HUDEP-2 (cell line): ENCODE data around the gene SNX8.

Experiments used
- DNase-seq, 76 experiments: peaks; one replicate each; lab custom pipeline; 2025; ENCODE audit not compliant: unreplicated experiment in 76 of 76; lab: John Stamatoyannopoulos, UW

SNX8 gene

DNA sequence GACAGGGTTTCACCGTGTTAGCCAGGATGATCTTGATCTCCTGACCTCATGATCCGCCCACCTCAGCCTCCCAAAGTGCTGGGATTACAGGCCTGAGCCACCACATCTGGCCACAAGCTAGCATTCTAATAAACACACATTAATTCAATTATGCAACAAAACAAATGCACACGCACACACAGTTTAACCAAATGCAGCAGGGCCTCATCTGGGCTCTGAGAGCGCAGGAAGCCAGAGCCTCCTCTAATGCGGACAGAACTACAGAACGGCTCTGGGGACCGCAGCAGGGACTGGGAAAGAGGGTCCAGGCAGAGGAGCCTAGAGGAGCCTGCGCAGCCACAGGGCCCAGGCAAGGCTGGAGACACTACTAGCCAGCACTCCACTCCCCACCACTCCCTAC is 85.3 kb downstream of the SNX8 start:
- DNase-seq: no peak

DNA sequence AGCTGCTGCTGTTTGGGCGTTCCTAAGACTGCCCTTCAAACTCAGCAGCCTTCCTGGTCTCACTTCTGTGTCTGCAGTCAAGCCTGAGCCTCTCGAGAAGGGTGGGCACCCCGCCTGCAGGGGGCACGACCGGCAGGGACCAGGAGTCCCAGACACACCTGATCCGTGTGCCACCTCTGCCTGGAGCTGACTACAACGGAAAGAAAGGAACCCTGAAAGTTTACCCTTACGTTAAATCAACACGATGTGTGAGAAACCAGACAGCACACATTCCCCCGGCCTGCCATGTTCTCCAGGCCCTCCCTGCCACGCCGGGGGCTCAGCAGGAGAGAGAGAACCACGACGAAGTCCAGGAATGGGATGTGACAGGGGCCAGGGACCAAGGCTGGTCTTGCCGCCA is 86.5 kb downstream of the SNX8 start:
- DNase-seq: no peak

DNA sequence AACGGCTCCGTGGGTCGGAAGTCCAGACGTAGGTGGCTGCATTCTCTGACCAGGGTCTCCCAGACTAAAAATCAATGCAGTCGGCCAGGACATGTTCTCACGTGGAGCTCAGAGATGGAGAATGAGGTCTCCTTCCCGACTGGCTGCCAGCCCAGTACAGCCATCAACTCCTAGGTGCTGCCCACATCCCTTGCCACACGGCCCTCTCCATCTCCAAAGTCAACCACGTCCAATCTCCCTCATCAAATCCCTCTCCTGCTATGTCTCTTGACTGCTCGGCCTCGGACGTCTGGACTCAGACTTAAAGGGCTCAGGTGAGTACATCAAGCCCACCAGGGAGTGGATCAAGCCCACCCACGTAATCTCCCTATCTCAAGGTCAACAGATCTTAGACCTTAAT is 88.4 kb downstream of the SNX8 start:
- DNase-seq: no peak

DNA sequence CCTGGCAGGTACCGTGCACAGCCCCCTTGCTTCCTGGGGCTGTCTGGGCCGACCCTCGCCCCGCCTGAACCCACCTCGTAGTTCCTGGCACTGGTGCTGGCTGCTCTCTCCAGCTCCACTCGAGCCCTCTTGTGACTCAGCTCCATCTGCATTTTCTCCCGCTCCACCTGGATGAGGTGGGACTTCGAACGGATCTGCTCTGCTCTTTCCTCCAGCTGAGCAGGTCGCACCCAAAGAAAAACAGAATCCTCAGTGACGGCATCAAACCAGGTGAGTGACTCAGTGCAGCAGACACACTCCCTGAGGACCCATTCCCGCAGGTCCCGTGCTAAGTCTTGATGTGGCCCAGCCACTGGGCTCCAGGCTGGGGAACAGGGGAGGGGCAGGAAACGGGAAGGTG is 88.9 kb downstream of the SNX8 start:
- DNase-seq: no peak

- no peak for DNase-seq
These were observed 89.3 kb downstream of the SNX8 start for GRCh38 chr7:2224934-2225333.

DNA sequence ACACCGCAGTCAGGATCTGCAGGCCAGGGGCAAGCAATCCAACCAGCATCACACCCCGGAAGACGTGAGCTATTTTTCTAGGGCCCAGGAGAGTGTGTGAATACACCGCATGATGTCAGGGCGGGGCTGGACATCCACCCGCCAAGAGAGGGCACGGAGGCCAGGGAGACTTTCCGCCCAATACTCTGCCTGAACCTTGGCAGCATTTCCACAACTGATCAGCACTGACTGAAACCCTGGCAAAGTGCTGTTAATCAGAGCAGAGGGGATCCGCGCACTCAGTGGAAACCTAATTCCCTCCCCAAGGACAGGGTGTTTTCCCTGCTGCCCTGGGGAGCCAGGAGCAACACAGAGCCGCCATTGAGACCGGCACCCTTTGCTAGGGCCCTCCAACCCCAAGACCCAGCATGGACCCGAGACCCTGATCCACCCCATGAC is 89.7 kb downstream of the SNX8 start:
- DNase-seq: no peak

GRCh38 chr7:2223321-2223720 is 90.9 kb downstream of the SNX8 start:
- DNase-seq: no peak

DNA sequence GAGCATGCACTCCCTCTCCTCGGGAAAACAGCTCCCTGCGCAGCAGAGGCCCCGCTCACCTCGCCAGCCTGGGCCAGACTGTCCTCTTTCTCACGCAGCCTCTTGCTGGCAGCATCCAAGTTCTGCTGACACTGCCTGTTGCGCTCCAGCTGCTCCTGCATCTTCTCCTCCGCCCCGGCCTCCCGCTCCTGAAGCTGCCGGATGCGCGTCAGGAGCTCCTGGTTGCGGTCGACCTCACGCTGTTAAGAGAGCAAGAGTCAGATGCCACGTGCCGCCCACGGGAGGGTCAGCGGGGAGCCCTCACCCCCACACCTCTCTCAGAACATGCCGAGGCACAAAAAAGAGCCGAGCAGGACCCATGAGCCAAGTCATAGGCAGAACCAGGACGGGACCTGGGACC is 91.7 kb downstream of the SNX8 start:
- DNase-seq: no peak

DNA sequence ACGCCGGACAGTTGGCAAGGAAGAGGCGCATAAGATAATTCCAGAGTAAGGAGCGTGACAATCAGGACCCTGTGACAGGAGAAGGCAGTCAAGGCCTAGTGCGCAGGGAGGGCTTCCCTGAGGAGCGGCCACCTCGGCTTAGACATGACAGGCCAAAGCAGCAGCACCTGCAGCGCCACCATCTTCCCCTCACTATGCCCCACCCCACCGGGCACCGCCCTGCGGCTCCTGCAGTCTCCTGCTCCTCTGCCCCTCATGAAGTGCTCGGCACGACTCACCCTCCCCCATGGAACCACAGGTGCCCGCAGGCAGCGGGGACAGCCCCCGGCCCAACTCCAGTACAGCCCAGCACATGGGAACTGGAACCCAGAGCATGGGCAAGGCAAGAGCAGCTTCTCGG is 93.3 kb downstream of the SNX8 start:
- no peak for DNase-seq

DNA sequence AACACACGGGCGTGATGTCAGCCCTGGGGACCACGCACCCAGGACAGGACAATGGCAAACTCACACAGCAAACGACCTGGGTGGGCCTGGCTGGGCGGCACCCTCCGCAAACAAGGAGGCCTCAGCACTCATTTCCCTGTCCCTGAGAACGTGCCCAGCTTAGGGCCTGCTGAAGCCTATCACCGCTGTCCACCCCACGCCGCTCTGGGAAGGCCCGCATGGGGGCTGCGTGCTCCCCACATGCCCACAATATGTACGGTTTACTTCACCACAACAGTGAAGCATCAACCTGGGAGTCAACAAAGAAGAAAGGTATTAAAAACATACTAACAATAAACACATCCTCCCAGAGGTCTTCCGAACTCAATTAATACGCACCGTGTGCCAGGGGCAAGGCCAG is 93.7 kb downstream of the SNX8 start:
- no peak for DNase-seq

DNA sequence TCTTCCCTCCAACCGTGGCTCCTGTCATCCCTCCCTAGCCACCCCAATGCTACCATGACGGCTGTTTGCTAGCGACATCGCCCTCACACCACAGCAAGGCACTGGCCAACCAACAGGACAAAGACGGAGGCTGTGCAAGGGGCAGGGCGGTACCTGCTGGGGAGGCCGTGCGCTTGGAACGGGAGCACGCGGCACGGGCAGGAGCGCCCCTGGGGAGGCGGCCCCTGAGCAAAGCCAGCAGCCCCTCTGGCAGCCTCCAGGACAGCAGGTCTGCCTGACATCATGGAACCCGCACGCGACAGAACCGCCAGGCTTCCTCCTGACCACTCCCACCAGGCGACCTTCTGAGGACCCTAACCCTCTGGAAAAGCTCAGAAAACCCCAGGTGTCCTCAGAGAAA is 94.2 kb downstream of the SNX8 start:
- no peak for DNase-seq

DNA sequence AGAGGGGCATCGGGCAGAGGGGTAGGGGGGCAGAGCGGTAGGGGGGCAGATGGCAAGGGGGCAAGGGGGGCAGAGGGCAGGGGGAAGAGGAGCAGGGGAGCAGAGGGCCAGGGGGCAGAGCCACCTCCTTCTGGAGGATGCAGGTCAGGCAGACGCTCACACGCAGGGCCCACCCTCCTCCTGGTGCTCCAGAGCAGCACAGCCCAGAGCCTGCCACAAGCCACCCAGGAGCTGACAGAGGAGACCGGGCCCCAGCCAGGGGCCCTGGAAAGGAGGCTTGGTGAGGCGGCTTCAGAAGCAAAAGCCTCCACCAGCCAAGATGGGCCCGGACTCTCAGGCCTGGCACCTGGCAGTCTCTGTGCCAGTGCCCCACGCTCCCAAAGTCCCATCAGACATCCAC is 94.6 kb downstream of the SNX8 start:
- no peak for DNase-seq

- DNase-seq: no peak
These were observed 95.1 kb downstream of the SNX8 start for GRCh38 chr7:2219136-2219535.

DNA sequence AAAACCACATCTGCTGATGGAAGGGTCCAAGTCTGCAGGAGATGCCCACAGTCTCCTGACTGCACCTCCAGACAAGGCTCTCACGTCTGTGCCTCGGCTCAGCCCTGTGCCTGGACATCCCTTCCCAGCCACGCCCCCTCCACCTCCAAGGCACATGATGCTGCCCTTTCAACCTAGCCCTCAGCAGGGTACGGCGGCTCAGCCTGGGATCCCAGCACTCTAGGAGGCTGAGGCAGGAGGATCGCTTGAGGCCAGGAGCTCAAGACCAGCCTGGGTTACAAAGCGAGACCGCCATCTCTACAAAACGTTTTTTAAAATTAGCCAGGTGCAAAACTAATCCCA is 95.8 kb downstream of the SNX8 start:
- no peak for DNase-seq

- no peak for DNase-seq
These were observed 96.4 kb downstream of the SNX8 start for GRCh38 chr7:2217716-2218443.

DNA sequence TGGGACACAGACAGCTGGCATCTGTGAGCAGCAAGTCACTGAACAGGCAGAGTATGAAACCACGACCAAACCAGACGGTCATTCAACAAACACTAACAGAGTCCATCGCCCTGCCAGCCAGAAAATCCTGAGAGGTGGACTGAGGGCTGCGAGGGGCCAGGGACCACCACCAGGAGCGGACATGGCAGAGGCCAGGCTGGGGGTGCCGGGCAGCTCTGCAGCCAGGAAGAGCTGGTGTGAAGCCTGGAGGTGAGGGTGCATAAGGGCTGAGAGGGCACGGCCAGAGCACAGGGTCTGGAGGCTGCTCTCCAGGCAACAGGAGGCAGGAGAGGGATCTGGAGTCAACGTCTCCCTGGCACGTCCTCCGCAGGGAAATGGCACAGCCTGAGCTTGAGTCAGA is 97.0 kb downstream of the SNX8 start:
- DNase-seq: no peak

GRCh38 chr7:2215851-2216250 is 98.4 kb downstream of the SNX8 start:
- no peak for DNase-seq

DNA sequence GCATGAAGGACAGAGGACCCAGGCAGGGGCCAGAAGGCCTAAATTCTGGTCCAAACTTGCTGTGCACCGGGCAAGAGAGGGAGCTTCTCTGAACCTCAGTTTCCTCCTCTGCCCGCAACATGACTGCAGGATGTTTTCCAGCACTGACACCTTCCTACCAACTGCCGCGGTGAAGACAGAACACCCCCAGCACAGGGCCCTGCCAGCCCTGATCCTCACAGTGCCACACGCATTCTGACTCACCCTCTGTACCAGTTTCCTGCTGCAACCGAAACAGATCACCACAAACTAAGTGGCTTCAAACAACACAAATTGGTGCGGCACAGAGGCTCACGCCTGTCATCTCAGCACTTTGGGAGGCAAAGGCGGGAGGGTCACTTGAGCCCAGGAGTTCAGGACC is 99.6 kb downstream of the SNX8 start:
- no peak for DNase-seq

DNA sequence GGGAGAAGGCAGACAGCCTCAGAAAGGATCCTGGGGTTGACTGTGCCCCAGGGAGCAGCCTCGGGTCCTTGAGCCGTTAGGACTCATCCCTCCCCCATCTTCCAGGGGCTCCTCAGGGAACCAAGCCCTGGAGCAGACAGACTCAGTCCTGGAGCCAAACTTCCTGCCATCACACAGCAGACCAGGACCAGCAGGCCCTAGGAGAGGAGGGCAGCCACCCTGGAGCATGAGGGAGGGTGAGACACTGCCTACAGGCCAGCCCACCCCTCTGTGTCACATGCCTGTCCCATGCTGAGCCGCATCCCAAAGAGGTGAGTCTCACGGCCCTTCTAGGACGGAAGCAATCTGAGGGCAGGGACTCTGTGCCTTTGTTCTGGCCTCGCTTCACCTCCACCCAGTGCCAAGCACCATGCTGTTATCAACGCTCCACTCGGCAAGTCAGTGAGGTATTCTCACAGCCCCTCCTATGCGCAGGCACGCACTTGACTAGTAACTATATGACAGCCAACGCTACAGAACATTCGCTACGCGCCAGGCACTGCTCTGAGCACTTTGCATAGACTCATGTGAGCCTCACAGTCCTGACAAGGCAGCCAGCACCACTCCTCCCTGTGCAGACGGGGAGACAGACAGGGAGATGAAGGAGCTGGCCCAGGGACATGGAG is 100.6 kb downstream of the SNX8 start:
- no peak for DNase-seq

GRCh38 chr7:2212906-2213305 is 101.3 kb downstream of the SNX8 start:
- no peak for DNase-seq

DNA sequence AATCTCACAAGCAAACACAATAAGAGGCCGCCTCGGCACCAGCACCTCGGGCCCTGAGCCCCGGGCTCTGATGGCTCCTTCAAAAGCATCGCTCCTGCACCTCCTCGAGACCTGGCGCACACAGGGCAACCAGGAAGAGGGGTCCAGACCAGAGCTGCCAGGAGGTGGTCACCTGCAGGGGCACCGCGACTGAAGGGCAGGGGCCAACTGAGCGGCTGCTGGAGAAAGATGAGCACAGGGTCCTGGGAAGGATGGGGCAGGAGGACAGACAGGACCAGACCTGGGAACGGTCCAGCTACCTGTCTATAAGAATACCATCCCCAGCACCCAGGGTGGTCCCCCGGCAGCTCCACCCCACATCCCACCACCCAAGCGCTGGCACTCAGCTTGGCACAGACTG is 102.3 kb downstream of the SNX8 start:
- DNase-seq: no peak

- DNase-seq: no peak
These were observed 102.9 kb downstream of the SNX8 start for GRCh38 chr7:2211259-2211880.
